ENCODE data around the gene ZSWIM7.
A peak's percentile ranks its signal among the peaks of the same experiment; 100 is the strongest.

ZSWIM7 gene, protein sequence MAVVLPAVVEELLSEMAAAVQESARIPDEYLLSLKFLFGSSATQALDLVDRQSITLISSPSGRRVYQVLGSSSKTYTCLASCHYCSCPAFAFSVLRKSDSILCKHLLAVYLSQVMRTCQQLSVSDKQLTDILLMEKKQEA

DNA sequence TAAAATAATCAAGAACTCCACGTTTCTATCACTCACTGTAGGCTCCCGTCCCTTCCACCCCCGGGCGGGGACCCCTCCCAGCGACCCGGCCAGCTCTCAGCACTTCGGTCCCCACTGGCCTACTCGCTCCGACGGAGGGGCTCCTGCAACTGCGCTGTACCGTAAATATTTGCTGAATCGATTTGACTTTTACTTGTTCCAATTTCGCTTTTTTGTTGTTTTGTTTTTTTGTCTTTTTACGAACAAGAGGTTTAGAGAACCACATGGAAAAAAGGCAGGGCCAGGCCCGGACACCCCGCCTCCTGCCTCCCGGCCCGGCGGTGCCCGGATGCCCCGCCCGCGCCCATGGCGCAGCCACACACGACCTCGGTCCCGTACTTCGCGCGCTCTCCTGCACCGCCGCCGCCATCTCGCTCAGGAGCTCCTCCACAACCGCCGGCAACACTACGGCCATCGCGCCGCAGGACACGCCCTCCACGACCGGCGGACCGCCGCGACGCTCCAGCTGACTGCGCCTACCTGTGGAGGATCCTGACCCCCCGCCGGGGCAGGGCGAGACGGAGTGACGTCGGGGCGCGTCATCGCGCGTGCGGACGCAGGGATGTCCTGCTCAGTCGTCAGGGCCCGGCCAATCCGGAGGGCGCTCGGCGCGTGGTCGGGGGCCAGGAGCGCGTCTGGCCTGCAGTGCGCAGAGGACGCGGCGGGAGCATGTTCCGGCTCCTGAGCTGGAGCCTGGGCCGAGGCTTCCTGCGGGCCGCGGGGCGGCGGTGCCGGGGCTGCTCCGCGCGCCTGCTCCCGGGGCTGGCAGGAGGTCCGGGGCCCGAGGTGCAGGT lies at the start of gene ZSWIM7, which contains the start of gene TTC19:
TSS of gene ZSWIM7 (minus strand) at position 564 of the 833 bp plus-strand sequence. CDS start at position 454, 110 bp downstream.
TSS of gene TTC19 (plus strand) at position 684 of the 833 bp plus-strand sequence. CDS start at position 709, 25 bp downstream.
- peak; percentile 89 for DNase-seq (ENCODE audit: low read depth, low spot score)

DNA sequence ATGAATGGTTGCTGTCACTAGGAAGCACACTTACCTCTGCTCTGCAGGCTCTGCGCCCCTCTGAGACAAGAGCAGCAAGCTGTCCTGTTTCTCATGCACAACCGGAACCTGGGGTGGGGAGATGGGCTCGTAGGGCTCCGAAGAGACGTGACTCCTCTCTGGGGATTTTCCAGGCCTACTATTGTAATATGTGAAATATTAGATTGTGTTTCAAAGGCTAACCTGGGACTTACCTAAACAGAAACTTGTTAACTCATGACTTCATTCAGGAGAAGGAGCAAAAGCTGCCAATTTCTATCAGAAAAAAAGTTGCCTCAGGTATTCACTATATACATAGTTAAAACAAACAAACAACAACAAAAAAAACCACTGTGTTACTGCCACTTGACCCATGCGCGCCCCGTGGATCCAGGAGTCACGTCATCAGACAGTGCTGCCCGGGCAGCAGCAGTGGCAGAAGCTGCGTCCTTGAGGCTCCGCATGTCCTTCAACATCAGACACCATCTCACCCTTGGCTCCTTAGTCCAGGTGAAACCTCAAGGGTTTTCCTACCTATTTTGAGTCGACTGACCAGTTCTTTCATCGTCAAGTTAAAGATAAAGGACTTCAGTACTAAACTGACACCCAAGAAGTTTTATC lies 49.4 kb upstream of the ZSWIM7 start:
- no peak for DNase-seq (ENCODE audit: low read depth, low spot score)

DNA sequence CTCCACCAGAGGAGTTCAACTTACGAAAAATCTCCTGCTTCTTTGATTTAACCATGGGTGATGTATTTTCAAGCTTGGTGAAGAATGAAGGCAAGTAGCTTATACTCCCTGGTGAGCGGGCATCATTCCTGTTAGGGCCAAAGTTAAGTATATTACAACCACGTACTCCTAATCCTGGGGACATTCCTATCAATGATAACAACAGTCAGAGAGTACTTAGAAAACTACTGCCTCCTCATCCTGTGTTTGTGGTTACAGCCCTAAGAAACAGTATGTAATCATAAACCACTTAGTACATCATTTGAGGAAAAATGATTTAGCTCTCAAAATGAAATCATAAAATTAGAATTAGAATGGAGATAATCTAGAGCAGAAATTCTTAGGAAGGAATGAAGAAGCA lies 47.5 kb upstream of the ZSWIM7 start:
- no peak for DNase-seq (ENCODE audit: low read depth, low spot score)

DNA sequence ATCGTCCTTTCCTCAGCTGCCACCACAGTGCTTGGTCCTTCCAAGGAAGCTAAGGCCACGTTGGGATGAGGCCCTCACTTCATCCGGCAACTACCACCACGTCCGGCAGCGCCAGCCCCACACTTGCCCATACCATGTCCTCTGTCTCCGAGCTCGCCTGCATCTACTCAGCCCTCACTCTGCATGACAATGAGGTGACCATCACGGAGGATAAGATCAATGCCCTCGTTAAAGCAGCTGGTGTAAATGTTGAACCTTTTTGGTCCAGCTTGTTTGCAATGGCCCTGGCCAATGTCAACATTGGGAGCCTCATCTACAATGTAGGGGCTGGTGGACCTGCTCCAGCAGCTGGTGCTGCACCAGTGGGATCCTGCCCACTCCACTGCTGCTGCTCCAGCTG lies 45.0 kb upstream of the ZSWIM7 start:
- no peak for DNase-seq (ENCODE audit: low read depth, low spot score)

DNA sequence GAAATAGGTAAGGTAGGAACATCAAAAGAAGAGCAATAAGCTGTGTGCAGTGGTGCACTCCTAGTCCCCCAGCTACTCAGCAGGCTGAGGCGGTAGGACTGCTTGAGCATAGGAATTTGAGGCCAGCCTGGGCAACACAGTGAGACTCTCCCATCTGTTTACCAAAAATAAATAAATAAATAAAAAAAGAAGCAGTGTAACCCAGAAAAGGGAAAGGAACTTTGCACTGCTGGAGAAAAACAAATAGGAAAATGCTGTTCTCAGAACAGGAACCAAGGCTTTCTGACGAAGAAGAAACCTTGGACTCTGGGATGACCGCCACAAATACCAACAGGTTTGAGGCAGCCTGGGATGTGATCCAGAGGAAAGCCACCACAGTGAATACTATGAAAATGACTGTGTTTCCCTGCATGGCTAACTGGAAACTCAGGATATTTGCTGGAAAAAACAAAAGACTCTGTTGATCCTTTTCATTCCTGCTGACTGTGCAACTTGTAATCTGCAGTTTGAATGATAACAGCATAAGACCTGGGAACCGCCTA lies 41.3 kb upstream of the ZSWIM7 start:
- DNase-seq (ENCODE audit: low read depth, low spot score), result no peak

DNA sequence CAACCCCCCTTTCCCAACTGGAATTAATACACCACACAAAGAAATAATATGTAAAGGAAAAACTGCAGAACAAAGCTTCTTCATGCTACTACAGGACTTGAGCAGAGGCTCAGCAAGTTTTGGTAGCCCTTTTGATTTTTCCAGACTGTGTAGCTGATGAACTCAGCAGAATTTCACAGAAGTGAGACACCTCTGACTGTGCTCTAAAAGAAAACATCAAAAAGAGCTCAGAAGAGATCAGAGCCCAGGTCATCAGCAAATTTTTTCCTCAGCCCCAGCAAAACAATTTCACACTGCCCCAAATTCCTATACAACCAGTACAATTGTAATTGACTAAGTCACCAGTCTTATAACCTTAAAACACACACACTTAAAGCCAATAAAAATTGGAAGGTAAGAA lies 38.1 kb upstream of the ZSWIM7 start:
- DNase-seq (ENCODE audit: low read depth, low spot score), result no peak

DNA sequence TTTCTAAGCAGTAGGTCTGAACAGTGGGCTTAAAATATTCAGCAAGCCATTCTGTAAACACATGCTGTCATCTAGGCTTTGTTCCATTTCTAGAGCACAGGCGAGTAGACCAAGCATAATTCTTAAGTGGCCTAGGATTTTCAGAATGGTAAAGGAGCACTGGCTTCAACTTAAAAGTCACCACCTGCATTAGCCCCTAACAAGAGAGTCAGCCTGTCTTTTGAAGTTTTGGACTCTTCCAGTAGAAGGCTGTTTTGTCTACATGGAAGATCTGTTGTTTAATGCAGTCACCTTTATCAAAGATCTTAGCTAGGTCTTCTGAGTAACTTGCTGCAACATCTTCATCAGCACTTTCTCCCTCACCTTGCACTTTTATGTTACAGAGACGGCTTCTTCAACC lies 36.8 kb upstream of the ZSWIM7 start:
- DNase-seq (ENCODE audit: low read depth, low spot score), result no peak

DNA sequence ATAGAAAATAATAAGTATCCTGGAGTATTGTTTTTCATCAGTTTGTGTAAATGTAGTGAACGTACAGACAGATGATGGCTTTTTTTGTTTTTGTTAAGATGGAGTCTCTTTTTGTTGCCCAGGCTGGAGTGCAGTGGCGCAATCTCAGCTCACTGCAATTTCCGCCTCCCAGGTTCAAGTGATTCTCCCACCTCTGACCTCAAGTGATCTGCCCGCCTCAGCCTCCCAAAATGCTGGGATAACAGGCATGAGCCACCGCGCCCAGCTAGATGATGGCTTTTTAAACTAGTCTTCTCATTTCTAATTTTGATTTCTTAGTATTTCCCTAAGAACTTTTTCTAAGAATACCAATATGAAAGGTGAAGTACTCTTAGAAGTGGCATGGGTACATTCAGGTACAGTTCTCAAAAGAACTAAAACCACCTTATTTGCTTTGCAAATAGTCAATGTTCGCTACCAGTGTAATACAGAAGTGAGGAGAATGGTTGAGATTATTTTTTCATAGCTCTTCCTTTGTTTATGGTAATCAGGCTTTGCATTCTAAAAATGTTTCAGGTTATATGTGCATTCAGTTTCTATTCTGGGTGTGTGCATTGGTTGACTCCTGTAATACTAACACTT lies 34.3 kb upstream of the ZSWIM7 start:
- DNase-seq (ENCODE audit: low read depth, low spot score), result no peak

DNA sequence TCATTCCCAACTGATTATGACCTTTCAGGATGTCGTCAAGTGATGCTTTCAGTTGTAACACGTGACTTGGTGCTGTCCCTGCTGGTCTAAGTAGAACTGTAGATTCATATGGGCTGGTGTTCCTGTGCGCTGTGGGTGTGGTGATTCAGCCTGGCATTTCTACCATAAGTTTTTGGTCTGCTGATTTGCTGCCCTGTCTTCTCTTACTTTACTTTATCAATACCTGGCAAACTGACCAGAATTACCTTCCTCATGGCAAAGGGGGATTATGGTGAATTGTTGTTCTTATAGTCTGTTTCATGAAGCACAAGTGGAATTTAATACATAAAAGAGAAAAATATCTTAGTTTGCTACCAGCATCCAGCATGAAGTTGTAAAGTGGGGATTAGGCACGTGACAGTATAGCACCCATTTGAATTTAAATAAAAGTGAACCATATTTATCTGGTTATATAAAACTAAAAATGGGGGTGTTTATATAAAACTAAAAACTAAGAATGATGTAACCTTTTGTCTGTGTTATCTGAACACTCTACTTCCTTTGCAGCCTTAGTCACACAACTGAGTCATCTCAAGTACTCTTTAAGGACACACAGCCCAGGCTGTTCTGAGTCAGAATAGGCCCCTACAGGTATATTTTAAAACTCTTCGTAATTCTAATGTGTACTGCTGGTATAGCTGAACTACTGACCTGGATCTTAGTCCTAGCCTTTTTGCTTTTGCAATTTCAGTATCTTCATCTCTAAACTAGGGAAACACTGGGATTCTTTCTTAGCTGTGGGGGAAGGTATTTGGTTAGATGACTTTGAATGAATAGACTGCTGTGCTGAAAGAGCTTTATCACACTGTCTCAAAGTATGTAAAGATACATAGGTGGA lies 28.4 kb upstream of the ZSWIM7 start:
- peak; percentile 18 for DNase-seq (ENCODE audit: low read depth, low spot score)

DNA sequence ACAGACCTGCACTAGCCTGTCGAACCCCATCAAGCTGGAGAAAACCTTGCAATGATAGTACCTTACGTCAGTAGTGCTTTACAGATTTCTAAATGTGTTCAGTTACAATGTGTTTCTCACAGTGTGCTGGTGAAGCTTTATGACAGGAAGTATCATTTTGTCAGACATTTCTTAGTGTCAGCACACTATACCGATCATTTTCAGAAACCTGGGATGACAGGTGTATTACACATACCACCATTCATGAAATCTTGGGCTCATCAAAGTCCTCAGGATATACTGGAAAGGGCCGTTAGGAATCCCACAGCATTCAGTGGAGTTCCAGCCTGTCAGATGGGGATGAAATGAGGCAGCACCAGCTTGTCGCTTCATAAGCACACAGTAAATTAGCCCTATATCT lies 27.4 kb upstream of the ZSWIM7 start:
- DNase-seq (ENCODE audit: low read depth, low spot score), result no peak

DNA sequence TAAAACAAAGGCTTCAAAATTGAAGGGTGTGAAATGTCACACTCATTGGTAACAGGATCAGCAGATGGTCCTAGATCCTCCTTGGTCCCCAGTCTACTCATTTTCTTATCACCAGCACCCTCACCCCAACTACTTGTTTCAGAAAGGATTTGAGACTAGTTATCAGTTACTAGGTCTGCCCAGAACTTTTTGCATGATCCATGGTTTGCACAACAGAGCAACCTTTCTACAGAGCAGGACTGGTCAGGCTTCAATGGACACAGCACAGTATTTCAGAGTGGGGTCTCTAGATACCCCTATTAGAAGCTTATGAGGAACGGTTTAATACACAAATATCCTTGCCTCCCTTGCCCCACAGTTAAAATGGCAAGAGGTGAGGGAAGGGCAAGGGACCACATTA lies 25.7 kb upstream of the ZSWIM7 start:
- DNase-seq (ENCODE audit: low read depth, low spot score), result no peak

DNA sequence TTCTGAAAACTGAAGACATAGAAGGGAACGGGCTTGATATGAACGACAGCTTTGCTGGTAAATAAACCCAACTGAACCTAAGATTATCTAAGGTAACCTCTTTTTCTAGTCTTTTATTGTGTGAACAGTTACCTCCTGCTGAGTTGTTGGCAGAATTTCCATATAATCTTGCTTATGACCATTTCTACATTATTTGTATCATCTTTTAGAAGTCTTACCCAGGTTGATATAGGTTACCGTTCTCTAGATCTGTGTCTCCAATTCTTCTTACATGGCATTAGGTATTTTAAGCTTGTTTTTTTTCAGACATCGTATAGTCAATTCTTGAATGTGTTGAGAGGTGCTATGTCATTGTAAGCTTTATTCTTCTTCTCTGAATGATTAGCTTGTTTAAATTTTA lies 24.4 kb upstream of the ZSWIM7 start:
- DNase-seq (ENCODE audit: low read depth, low spot score), result no peak

DNA sequence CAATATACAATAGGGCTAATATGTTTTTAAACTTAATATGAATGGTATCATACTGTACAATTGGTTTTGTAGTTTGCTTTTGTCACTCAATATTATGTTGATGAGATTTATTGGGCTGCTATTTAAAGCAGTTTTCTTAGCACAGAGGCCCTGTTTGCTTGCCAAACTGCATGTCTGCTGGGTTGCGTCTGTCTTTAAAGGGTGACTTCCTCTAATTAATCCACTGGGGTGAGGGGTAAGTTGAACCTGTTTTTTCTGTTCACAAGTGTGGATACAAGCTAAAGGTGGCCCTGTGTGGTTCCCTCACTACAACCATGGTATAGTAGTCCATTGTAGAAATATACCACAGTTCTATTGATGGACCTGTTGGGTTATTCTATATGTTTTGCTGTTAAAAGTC lies 19.8 kb upstream of the ZSWIM7 start:
- DNase-seq (ENCODE audit: low read depth, low spot score), result no peak

DNA sequence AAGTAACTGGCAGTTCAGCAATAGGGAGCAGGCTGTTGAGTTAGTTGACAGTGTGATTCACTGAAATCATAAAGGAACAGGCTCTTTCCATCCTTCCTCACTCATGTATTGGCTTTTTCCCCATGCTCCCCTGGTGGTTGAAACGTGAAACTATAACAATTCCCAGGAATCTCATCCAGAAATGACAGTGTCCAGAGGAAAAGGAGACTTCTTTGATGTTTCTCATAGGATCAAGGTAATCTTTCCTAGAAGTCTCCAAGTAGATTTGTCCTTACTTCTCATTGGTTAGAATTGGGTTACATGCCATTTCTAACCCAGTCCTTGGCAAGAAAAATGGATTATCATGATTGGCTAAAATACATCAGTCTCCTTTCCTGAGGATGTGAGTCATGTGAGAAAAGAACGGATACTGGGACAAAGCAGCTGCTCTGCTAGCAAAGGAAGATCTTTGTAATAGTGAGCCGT lies 14.5 kb upstream of the ZSWIM7 start:
- DNase-seq (ENCODE audit: low read depth, low spot score), result peak; percentile 48

DNA sequence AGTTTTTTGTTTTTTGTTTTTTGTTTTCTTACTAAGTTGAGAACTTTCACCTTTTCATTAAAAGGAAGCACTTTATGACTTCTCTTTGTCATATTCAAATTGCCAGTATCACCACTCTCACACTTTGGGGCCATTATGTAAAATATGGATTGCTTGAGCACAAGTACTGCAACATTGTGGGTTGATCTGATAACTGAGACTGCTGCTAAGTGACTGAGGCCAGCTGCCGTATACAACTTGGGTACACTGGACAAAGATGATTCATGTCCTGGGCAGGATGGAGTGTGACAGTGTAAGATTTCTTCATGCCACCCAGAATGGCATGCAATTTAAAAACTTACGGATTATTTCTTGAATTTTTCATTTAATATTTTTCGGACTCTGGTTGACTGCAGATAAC lies 7.9 kb upstream of the ZSWIM7 start:
- DNase-seq (ENCODE audit: low read depth, low spot score), result no peak

DNA sequence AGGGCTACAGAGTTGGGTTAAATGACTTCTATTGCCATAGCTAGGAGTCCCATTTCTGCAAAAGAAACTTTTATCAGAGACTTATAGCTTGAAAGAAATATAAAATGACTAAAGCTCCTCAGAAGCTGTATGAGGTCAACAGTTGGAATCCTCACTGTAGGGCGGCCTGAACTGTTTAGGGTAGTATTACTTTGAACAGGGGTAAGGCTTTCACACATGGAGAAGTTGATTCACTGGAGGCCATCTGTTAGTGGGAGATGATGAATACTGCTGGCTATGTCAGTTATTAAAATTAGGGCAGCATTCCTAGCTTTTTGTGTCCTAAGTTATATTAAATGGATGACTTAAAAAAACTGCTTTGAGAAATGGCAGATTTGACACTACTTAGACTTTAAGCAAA lies 6.1 kb upstream of the ZSWIM7 start:
- DNase-seq (ENCODE audit: low read depth, low spot score), result no peak

DNA sequence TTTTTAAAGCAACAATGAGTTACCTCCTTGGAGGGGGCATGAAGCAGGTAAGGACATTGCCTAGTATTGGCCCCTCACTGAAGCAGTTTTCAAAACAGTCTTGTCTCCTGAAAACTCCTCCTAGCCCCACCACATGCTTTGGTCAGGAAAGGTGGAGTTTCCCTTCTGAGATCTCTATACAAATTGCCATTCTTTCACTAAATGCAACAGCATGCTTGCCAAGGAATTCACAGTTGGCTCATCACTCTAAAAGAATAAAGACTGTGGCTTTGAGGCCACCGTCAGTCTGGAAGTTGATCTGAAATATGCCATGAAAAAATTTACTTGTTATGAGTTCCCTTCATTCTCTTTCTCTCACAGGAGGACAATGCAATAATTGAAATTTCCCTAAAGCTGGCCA lies 4.3 kb upstream of the ZSWIM7 start:
- no peak for DNase-seq (ENCODE audit: low read depth, low spot score)

DNA sequence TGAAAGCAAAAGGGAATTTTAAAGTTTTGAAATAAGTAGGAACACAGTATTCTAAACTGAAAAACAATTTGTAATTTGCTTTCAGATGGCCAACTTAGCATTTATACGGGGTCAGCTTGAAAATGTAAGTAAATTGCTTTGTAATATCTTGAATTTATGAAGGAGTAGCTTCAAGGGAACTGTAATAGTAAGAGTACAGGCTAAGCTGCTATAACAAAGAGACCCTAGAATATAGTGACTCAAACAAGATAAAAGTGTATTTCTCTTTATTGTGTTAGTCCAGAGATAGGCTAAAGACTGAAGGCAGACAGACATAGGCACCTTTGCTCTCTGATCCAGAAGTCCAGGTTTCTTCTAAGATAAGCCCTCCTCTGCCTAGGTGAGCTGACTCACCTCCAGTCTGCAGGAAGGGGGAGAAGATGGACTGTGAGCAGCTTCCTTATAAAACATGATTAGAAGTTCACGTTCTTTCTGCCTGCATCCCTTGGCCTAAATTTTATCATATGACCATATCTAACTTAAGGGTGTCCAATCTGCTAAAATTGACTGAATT lies 3.3 kb upstream of the ZSWIM7 start:
- DNase-seq (ENCODE audit: low read depth, low spot score), result no peak

DNA sequence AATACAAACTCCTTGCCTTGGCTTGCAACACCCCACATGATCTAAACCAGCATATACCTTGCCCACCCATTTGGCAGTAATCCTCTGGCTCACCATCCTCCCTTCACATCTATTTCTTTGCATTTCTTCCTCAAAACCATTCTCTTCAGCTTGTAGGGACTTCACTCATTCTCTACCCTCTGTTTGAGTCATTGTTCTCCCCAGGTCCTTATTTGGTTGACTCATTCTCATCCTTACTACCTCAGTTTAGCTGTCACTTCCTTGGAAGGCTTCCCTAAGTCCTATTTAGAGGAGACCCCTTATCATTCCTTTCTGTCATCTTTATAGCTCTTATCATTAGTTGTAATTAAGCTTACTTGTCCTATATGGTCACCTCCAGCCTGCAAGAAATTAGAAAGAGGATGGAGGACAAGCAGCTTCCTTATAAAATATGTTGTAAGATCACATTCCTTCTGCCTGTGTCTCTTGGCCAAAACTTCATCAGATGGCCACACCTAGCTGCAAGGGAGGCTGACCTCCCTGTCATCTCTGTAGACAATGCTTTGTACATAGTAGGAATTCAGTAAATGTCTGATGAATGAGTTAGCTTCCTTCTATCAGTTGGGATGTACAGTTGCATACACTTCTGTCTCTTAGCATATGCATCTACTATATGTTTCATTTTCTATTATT lies 1.9 kb upstream of the ZSWIM7 start:
- no peak for DNase-seq (ENCODE audit: low read depth, low spot score)

Measured in brain pericyte (primary cell).